Activated effector memory CD4-positive, alpha-beta T cell treated with anti-CD3 and anti-CD28 coated beads, Interleukin-2, amount 50 U/mL, for 16 hours (primary cell): ENCODE results near the gene DNASE1.
"Not testable (repeated sequence)": the region's sequence is repeated elsewhere in the genome, so short reads cannot be mapped to it uniquely, and the experiment has no call there.

Source experiments
- DNase-seq: peaks from one replicate; pipeline ENCODE4 v3.0.0-alpha.2; 2020

DNASE1 gene

GRCh38 chr16:3641801-3642396 is 12.6 kb upstream of the DNASE1 start:
- DNase-seq: peak; percentile 34

- peak; percentile 43 for DNase-seq
Measured at GRCh38 chr16:3642397-3643094, 11.9 kb upstream of the DNASE1 start.

GRCh38 chr16:3643095-3643730 is 11.3 kb upstream of the DNASE1 start:
- peak; percentile 33 for DNase-seq

- peak; percentile 39 for DNase-seq
Measured at GRCh38 chr16:3645108-3645503, 9.4 kb upstream of the DNASE1 start.

GRCh38 chr16:3645504-3646347 is 8.8 kb upstream of the DNASE1 start:
- DNase-seq: peak; percentile 37

GRCh38 chr16:3646348-3646920 is 8.1 kb upstream of the DNASE1 start:
- peak; percentile 28 for DNase-seq

- peak; percentile 19 for DNase-seq
Measured at GRCh38 chr16:3650631-3651265, 3.7 kb upstream of the DNASE1 start.

- peak; percentile 54 for DNase-seq
Measured at GRCh38 chr16:3651461-3652372, 2.8 kb upstream of the DNASE1 start.

- DNase-seq: peak; percentile 45
Measured at GRCh38 chr16:3652373-3653195, 1.9 kb upstream of the DNASE1 start.

DNA sequence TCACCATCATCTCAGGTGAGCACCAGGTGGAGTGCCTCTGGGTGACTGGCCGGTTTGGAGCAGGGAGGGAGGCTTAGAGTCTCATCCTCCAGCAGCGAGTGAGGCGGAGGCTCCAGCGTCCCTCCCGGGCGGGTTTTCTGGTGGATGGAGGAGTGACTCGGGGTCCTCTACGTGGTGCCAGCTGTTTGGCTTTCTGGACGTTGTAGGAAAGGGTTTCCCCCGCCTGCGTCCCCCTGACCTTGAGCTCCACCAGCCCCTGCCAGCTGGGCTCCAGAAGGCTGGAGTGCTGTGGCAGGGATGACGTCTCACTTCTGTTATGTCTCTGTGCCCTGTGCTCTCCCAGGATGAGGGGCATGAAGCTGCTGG is 522 bp downstream of the DNASE1 start:
- peak; percentile 47 for DNase-seq

- peak; percentile 50 for DNase-seq
Measured at GRCh38 chr16:3655396-3656159, 1.1 kb downstream of the DNASE1 start.

GRCh38 chr16:3656160-3656490 is 1.6 kb downstream of the DNASE1 start:
- not testable (repeated sequence) for DNase-seq

DNA sequence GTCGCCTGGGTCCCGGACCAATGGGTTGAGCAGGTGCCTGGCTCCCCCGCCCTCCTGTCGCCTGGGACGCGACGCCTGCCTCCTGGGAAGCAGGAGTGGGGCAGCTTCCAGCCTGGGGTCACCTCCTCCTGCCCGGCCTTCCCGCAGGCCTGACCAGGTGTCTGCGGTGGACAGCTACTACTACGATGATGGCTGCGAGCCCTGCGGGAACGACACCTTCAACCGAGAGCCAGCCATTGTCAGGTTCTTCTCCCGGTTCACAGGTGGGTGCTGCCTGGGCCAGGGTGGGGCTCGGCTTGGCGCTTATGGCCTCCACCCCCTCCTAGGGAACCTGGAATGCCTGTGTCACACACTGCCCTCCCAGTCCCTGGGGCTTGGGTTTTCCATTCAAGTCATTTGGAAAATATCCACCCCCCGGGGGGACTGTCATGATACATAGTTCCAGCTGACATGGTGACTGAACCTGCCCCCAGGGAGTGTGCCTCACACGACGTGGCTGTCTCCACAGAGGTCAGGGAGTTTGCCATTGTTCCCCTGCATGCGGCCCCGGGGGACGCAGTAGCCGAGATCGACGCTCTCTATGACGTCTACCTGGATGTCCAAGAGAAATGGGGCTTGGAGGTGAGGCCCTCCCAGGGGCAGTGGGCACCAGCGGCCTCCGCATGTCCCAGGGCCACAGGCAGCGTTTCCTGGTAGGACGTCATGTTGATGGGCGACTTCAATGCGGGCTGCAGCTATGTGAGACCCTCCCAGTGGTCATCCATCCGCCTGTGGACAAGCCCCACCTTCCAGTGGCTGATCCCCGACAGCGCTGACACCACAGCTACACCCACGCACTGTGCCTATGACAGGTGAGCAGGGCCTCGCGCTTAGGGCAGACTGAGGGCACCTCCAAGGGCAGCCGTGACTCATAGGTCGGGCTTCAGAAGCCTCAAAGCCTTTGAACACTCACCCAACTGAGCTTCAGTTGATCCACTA is 2.3 kb downstream of the DNASE1 start:
- DNase-seq: peak; percentile 72

DNA sequence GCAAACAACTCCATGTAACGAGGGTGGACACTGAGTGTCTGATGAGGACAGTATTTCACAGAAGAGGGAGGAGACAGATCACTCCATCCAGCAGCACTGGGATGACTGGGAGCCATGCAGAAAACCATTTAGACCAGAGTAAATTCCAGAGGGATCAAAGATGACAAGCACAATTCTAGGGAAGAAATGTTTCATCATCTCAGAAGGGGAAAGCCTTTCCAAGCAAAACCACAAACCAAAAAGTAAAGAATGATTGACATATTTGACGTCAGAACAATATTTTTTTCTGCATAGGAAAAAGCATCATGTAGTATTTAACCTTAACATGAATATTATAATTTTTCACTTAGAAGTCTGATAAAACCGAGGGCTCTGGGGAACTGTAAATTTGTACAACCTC is 4.8 kb downstream of the DNASE1 start:
- peak; percentile 17 for DNase-seq

DNA sequence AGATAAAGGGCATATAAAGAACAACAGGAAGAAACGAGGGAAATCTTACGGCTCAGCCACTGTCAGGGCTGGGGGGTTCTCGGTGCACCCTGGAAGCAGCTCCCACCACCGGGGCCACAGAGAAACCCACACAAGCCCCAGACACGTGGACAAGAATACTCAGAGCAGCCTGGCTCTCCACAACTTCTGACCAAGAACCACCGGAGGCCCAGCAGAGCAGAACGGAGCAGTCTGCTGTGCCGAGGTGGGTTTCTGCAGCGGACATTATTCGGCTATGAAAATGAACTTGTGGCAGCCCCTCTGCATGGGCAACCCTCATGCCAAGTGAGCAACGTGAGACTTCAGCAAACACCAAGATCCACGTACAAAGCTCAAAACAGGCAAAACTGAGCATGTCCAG is 6.8 kb downstream of the DNASE1 start:
- DNase-seq: no peak

DNA sequence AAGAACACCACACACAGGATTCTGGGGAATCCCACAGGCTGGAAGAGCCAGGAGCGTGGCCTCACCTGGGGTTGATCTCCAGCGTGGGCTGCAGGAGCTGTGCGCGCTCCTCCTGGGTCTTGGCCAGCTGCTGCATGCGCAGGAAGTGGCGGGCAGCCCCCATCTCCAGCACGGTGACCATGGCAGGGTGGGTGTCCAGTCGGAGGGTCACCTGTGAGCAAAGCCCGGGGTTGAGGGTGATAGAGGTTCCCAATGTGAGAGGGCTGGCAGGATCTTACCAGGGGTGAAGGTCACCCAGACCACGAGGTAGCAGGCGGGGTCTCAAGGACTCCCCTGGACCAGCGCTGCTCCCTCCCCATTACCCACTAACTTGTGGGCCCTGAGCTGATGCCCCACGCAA is 7.4 kb downstream of the DNASE1 start:
- DNase-seq: no peak

DNA sequence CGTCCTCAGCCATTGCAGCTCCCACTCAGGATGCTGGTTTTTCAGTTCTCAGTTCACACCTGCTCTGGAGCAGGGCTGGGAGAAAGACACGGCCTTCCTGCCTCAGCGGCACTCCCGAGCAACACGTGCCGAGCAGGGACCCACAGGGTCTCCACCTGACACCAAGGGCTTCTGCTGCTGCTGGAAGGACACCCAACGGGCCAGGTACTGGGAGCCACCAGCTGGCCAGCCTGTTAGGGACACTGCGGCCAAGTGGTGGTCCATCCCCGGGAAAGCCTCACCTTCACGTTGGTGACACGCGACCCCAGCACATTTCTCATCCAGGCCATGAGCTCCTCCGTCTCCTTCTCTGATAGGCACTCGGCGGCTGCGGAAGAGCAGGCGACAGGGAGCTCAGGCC is 8.1 kb downstream of the DNASE1 start:
- no peak for DNase-seq

DNA sequence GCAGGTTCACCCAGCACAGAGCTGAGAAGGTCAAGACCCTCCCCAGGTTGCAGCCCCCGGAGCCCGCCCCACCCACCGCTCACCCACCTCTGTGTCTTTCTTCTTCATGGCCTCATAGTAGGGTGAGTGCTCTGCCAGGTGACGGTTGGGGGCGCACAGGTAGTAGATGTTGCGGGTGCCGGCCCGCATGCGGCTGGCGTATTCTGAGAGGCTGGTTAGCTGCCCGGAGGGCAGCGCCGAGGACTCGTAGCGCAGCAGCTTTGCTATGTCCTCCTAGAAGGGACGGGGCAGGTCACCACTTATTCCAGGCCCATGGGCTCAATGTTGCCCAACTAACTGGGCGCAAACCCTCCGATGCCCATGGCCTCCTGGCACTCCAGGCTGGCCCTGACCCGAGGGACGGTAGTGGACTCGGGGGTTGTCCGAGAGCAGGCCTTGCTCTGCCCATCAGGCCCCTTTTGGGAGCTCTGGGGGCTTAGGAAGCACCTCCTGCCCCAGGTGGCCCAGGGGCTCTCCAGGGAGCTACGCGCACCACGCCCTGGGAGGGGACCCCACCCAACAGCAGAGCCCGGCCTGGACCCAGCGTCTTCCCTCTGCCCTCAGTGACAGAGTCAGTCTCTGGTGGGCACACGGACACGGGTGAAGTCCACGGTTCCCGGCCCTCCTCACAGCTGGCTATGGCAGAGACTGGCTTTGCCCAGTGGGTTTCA is 9.9 kb downstream of the DNASE1 start:
- no peak for DNase-seq
